ENCODE data around the gene PRKG2.
"Not testable (repeated sequence)": the region's sequence is repeated elsewhere in the genome, so short reads cannot be mapped to it uniquely, and the experiment has no call there.

The PRKG2 gene

GRCh38 chr4:81165861-81166430 is 49.1 kb downstream of the PRKG2 start:
- no peak for DNase-seq (ENCODE audit: low read depth)
- TF ChIP-seq CTCF (IDR thresholded peaks at IDR 0.05; ENCODE audit: low read depth, low read length, missing control alignments): no peak
- no peak overlapping the region for H3K4me3 ChIP-seq (ENCODE audit: low read depth, low read length)
- in situ Hi-C loops (cut with HindIII; ENCODE audit: low sequenced_read_pairs): no loop called here

- no peak for TF ChIP-seq CTCF (IDR thresholded peaks at IDR 0.05; ENCODE audit: low read depth, low read length, missing control alignments)
- DNase-seq (ENCODE audit: low read depth): no peak
- in situ Hi-C loops (cut with HindIII; ENCODE audit: low sequenced_read_pairs): no loop called here
- no peak overlapping the region for H3K4me3 ChIP-seq (ENCODE audit: low read depth, low read length)
Observed at GRCh38 chr4:81164623-81165416, 50.2 kb downstream of the PRKG2 start.

- in situ Hi-C loops (cut with HindIII; ENCODE audit: low sequenced_read_pairs): no loop called here
- no peak overlapping the region for H3K4me3 ChIP-seq (ENCODE audit: low read depth, low read length)
- TF ChIP-seq CTCF (IDR thresholded peaks at IDR 0.05; ENCODE audit: low read depth, low read length, missing control alignments): no peak
- no peak for DNase-seq (ENCODE audit: low read depth)
Observed at GRCh38 chr4:81164126-81164525, 50.9 kb downstream of the PRKG2 start.

GRCh38 chr4:81162752-81163458 is 52.1 kb downstream of the PRKG2 start:
- no peak overlapping the region for H3K4me3 ChIP-seq (ENCODE audit: low read depth, low read length)
- no peak for DNase-seq (ENCODE audit: low read depth)
- TF ChIP-seq CTCF (IDR thresholded peaks at IDR 0.05; ENCODE audit: low read depth, low read length, missing control alignments): no peak
- in situ Hi-C loops (cut with HindIII; ENCODE audit: low sequenced_read_pairs): no loop called here

- H3K4me3 ChIP-seq (ENCODE audit: low read depth, low read length): peak overlapping the region; percentile 20
- DNase-seq (ENCODE audit: low read depth); in situ Hi-C loops (cut with HindIII; ENCODE audit: low sequenced_read_pairs): not testable (repeated sequence)
Observed at GRCh38 chr4:81153714-81154323, 61.2 kb downstream of the PRKG2 start.

- TF ChIP-seq CTCF (IDR thresholded peaks at IDR 0.05; ENCODE audit: low read depth, low read length, missing control alignments): no peak
- in situ Hi-C loops (cut with HindIII; ENCODE audit: low sequenced_read_pairs): no loop called here
- no peak overlapping the region for H3K4me3 ChIP-seq (ENCODE audit: low read depth, low read length)
- no peak for DNase-seq (ENCODE audit: low read depth)
Observed at GRCh38 chr4:81152839-81153713, 61.9 kb downstream of the PRKG2 start.

Measured in astrocyte of the cerebellum (primary cell).